Measurements from ENCODE around the gene TEDC1.

The TEDC1 gene

GRCh38 chr14:105484069-105484996 is 6.7 kb upstream of the TEDC1 start:
- no peak for DNase-seq (ENCODE audit: low read depth in 2 of 2)

GRCh38 chr14:105484997-105485393 is 6.1 kb upstream of the TEDC1 start:
- DNase-seq (ENCODE audit: low read depth in 2 of 2) = no peak

- peak in 1 of 2 donors; percentile 48 for DNase-seq (ENCODE audit: low read depth in 2 of 2)
Observed at GRCh38 chr14:105485739-105486162, 5.3 kb upstream of the TEDC1 start.

- DNase-seq (ENCODE audit: low read depth in 2 of 2) = no peak
Observed at GRCh38 chr14:105486163-105486973, 4.7 kb upstream of the TEDC1 start, which contains the start of gene CRIP1. Gene CRIP1, plus strand, starts transcription at chr14:105486886. Its CDS starts 374 bp downstream, at chr14:105487260.

GRCh38 chr14:105486974-105487448 is 4.0 kb upstream of the TEDC1 start:
- DNase-seq (ENCODE audit: low read depth in 2 of 2) = peak in 1 of 2 donors; percentile 60

GRCh38 chr14:105487449-105487985 is 3.5 kb upstream of the TEDC1 start:
- peak in 1 of 2 donors; percentile 49 for DNase-seq (ENCODE audit: low read depth in 2 of 2)

- no peak for DNase-seq (ENCODE audit: low read depth in 2 of 2)
Observed at GRCh38 chr14:105487986-105488777, 2.9 kb upstream of the TEDC1 start.

GRCh38 chr14:105488781-105489541 is 2.1 kb upstream of the TEDC1 start:
- no peak for DNase-seq (ENCODE audit: low read depth in 2 of 2)

- peak; percentile 77 to 79 for DNase-seq (ENCODE audit: low read depth in 2 of 2)
Observed at GRCh38 chr14:105489542-105490266, 1.3 kb upstream of the TEDC1 start.

GRCh38 chr14:105490267-105490571 is 827 bp upstream of the TEDC1 start:
- no peak for DNase-seq (ENCODE audit: low read depth in 2 of 2)

GRCh38 chr14:105491366-105491973 is 424 bp downstream of the TEDC1 start:
- DNase-seq (ENCODE audit: low read depth in 2 of 2) = peak; percentile 82 to 98

GRCh38 chr14:105492031-105492970 is 1.3 kb downstream of the TEDC1 start:
- DNase-seq (ENCODE audit: low read depth in 2 of 2) = no peak

- no peak for DNase-seq (ENCODE audit: low read depth in 2 of 2)
Observed at GRCh38 chr14:105492971-105493871, 2.2 kb downstream of the TEDC1 start.

- DNase-seq (ENCODE audit: low read depth in 2 of 2) = no peak
Observed at GRCh38 chr14:105493921-105494605, 3.0 kb downstream of the TEDC1 start.

GRCh38 chr14:105494606-105494929 is 3.5 kb downstream of the TEDC1 start:
- DNase-seq (ENCODE audit: low read depth in 2 of 2) = no peak

- DNase-seq (ENCODE audit: low read depth in 2 of 2) = no peak
Observed at GRCh38 chr14:105495101-105495989, 4.3 kb downstream of the TEDC1 start.

All from stimulated activated CD4-positive, alpha-beta T cell treated with anti-CD3 and anti-CD28 coated beads, Interleukin-4, amount 100 ng/mL, for 48 hours (primary cell).